Astrocyte of the cerebellum (primary cell): ENCODE results near the gene CYP26B1.

Experiments used
- DNase-seq: peaks from one replicate; pipeline ENCODE4 v3.0.0-alpha.2; 2011; ENCODE audit warnings: low read depth
- H3K4me3 ChIP-seq: 2 replicates; pipeline ENCODE4 v1.5.1; 2011; ENCODE audit warnings: mild to moderate bottlenecking, low read depth, low read length, moderate library complexity
- CTCF ChIP-seq: IDR thresholded peaks from 2 replicates; pipeline ENCODE4 v1.5.1; 2012; ENCODE audit warnings: low read length, low read depth, moderate library complexity, mild to moderate bottlenecking; ENCODE audit errors: missing control alignments
- in situ Hi-C: cut with HindIII; loops from 2 replicates; pipeline ENCODE4 v1.10.0; 2017; ENCODE audit warnings: low sequenced_read_pairs

CYP26B1 gene

GRCh38 chr2:72144274-72144631, 3.4 kb downstream of the CYP26B1 start:
- peak overlapping the region; percentile 31 for H3K4me3 ChIP-seq
- DNase-seq: no peak
- in situ Hi-C loops: loop anchor here (25.0 kb wide), 1 partner anchor 332 kb away; no protein-coding TSS in a partner anchor
- no peak for TF ChIP-seq CTCF

DNA sequence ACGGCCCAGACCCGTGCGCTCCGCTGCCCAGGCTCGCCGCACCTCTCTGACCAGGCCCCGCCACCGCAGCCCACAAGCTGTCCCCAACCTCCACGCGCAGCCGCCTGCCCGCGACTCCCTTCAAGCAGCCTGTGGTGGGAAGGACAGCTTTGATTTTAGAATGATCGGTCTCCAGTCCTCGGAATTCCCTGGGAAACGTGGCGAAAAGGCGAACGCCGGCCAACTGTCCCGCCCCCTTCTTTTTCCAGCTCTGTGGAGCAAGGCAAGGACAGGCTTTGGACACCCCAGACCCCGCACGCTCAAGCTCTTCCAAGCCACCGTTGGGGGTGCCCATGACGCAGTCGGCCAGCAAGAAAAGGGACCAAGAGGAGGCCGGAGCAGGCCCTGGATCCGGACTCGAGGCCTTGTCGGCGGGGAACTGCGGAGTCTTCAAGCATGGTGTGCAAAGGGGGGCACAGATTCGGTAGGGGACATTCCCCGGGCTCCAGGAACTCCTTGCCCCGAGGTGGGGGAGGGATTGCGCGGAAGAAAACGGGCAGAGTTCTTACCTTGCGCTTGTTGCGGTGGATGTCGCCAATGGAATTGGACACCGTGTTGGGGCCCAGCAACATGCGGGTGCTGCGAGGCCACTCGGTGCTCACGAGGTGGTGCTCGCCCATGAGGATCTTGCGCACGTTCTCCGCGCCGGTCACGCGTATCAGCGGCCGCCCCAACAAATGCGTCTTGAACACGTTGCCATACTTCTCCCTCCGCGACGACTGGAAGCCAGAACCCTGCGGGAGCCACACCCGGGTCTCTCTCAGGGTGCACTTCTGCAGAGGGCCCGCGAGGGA, 4.0 kb downstream of the CYP26B1 start:
- peak overlapping the region; percentile 10 for H3K4me3 ChIP-seq
- no peak for DNase-seq
- in situ Hi-C loops: loop anchor here (25.0 kb wide), 1 partner anchor 331 kb away; no protein-coding TSS in a partner anchor
- no peak for TF ChIP-seq CTCF

DNA sequence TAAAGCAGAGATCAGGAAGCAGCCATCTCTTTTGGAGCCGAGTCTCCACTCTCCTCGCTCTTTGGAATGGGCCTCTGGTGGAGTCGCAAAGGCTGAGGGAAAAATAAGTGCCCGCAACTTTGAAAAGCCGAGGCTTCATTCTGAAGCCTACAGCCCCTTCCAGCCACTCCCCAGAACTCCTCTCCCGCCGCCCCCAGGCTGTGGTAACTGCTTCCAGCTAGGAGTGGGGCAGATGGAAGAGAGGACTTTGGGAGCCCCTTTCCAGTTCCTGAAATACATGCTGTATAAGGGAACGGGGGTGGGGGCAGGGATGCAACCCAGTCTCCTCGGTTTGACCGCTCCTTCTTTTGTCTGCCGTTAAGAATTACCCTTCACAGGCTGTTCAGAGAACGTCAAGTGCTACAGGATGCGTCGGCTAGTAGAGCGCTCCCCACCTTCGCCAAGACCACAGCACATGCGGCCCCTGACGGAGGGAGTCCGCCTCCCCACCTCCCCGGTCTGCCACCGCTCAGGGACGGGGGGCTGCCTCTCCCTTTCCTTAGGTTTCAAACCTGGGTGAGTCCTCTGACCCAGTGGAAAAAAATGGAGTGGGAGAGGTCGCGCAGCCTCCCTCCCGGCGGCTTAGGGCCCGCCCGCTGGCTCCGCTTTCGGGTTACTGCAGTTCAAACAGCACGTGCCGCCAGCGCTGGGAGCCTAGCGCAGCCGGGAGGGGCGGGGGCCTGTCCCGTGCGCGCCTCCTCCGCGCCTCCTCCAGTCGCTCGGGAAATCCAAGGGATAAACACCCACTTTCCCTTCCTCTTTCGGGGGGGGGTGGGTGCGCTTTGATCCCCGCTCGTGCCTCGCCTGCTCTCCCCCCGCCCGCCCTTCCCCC, 4.9 kb downstream of the CYP26B1 start:
- in situ Hi-C loops: loop anchor here (25.0 kb wide), 1 partner anchor 331 kb away; no protein-coding TSS in a partner anchor
- peak overlapping the region; percentile 10 for H3K4me3 ChIP-seq
- no peak for TF ChIP-seq CTCF
- DNase-seq: no peak

DNA sequence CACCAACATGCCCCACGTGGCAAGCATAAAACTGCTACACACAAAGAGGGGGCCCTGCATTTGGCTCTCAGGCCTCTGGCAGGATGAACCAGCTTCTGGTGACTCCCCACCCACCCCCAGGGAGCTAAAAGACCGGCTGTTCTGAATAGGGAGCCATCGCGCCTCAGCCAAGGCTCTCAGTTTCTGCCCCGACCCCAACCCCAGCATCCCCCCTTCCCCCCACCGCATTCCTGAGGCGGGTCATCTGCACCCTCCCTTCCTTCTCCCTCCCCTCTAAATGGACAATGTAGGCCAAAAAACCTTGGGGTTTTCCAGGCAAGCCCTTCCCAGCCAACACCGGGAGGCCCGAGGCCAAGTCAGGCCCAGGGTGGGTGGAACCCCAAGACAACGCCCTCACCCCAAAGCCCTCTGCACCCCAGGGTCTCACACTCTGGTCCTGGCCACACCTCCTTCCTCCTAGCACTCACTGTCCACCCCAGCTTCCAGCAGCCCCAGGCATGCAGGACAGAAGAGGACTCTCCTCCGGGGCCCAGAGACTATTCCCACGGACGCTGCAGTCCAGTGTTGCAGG, 5.7 kb downstream of the CYP26B1 start:
- in situ Hi-C loops: loop anchor here (25.0 kb wide), 1 partner anchor 330 kb away; no protein-coding TSS in a partner anchor
- no peak for TF ChIP-seq CTCF
- no peak for DNase-seq
- no peak overlapping the region for H3K4me3 ChIP-seq

GRCh38 chr2:72141032-72141645, 6.5 kb downstream of the CYP26B1 start:
- in situ Hi-C loops: loop anchor here (25.0 kb wide), 1 partner anchor 329 kb away; no protein-coding TSS in a partner anchor

More at GRCh38 chr2:72141032-72141645, 6.5 kb downstream of the CYP26B1 start:
- DNase-seq: no peak
- TF ChIP-seq CTCF: no peak
- no peak overlapping the region for H3K4me3 ChIP-seq
